SU-DHL-6 (cell line): ENCODE data around the gene BRD2.

Experiments
- CTCF ChIP-seq: fragments of 200-600 bp; sonication (generic); IDR thresholded peaks from one replicate; pipeline ENCODE4 v1.5.1; 2017; ENCODE audit warnings: antibody characterized with exemption, mild to moderate bottlenecking, low read length, moderate library complexity; ENCODE audit not compliant: insufficient read depth, poor library complexity, severe bottlenecking
- EZH2phosphoT487 ChIP-seq: fragments of 200-600 bp; sonication (generic), shearing (Covaris generic); conservative IDR thresholded peaks from 2 replicates; pipeline ENCODE4 v1.6.1; 2018; ENCODE audit warnings: mild to moderate bottlenecking, antibody characterized with exemption, low read length, moderate library complexity, mixed read lengths

- TF ChIP-seq CTCF (no peak), EZH2phosphoT487 (no peak)
Measured at GRCh38 chr6:32980488-32981038, 12.2 kb downstream of the BRD2 start.
